Skeletal muscle tissue (tissue), 4 donors: ENCODE results near the gene FNTB. TPM values are rescaled to one million over a fixed set of nuclear protein-coding genes. Genes with fewer than 3 reads are reported as not detected.

Experiments
- H3K27ac ChIP-seq: one replicate; pipeline ENCODE4 v1.7.0; 2013; ENCODE audit warnings: mild to moderate bottlenecking, low read depth, low read length, inconsistent platforms
- H3K27me3 ChIP-seq, 3 donors: one replicate each; pipeline ENCODE4 v1.7.0; 2013; ENCODE audit warnings: low read length in 3 of 3; ENCODE audit not compliant: control insufficient read depth in 3 of 3, insufficient read depth in 3 of 3
- H3K36me3 ChIP-seq, 3 donors: one replicate each; pipeline ENCODE4 v1.7.0; 2013; ENCODE audit warnings: low read length in 3 of 3; ENCODE audit not compliant: control insufficient read depth in 3 of 3, insufficient read depth in 3 of 3
- H3K4me1 ChIP-seq, 3 donors: one replicate each; pipeline ENCODE4 v1.7.0; 2013; ENCODE audit warnings: low read length in 3 of 3, mild to moderate bottlenecking in 3 of 3; ENCODE audit not compliant: control insufficient read depth in 3 of 3, insufficient read depth in 3 of 3
- H3K4me3 ChIP-seq, 3 donors: one replicate each; pipeline ENCODE4 v1.7.0; 2013; ENCODE audit warnings: low read length in 3 of 3
- H3K9ac ChIP-seq, 3 donors: one replicate each; pipeline ENCODE4 v1.7.0; 2013; ENCODE audit warnings: low read length in 3 of 3, mild to moderate bottlenecking in 3 of 3, moderate library complexity in 2 of 3, low read depth in 1 of 3
- H3K9me3 ChIP-seq, 3 donors: one replicate each; pipeline ENCODE4 v1.7.0; 2013; ENCODE audit warnings: low read length in 3 of 3; ENCODE audit not compliant: control insufficient read depth in 3 of 3
- total RNA-seq: library from RNA; depleted of rRNA; stranded (reverse); fragments of >200 nt; gene quantifications from one replicate; pipeline ENCODE4 v1.2.3, GENCODE V29; 2014
- donor health status: Osteomylitis.

The FNTB gene, protein sequence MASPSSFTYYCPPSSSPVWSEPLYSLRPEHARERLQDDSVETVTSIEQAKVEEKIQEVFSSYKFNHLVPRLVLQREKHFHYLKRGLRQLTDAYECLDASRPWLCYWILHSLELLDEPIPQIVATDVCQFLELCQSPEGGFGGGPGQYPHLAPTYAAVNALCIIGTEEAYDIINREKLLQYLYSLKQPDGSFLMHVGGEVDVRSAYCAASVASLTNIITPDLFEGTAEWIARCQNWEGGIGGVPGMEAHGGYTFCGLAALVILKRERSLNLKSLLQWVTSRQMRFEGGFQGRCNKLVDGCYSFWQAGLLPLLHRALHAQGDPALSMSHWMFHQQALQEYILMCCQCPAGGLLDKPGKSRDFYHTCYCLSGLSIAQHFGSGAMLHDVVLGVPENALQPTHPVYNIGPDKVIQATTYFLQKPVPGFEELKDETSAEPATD
- 5.7 TPM for total RNA-seq

DNA sequence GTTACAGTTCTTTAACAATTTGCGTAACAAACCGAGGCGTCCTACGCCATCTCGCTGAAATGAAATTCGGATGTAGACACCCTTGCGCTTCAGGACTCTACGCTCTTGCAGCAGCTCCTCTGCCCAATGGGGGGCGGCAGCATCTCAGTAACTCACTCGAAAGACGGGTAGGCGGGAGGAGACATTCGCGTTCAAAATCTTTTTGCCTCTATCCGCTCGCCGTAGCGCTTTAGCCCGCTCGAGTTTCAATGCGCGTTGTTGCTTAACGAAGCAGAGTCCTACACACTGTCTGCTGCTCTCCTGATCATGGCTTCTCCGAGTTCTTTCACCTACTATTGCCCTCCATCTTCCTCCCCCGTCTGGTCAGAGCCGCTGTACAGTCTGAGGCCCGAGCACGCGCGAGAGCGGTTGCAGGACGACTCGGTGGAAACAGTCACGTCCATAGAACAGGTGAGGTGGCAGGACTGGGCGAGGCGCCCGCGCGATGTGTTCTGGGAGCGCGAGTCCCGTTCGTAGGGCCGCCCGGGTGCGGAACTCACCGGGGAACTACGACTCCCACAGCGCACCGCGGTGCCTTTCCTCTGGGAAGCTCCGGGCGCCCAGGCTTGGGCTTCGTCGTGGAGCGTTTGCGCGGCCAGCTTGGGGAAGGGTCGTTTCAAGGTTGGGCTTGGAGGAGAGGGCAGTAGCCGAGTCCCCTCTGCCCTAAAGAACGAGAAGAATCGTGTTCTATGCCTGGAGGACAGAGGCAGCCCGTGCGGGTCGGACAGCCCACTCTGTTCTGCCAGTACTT is at the start of gene FNTB:
Gene FNTB, plus strand, starts transcription at position 248 of the 790 bp plus-strand sequence. Its CDS starts 59 bp downstream, at position 307.
- H3K36me3 ChIP-seq = no peaks in the 10 kb centered on the region
- H3K9ac ChIP-seq = peak within 1 kb of the TSS; percentile 86 to 98 (median 98)
- H3K9me3 ChIP-seq = no peaks in the 10 kb centered on the region
- H3K4me3 ChIP-seq = peak within 1 kb of the TSS; percentile 95 to 99 (median 97)
- peaks cover 5 to 31% (median 25%) of the 10 kb centered on the region in 3 donors for H3K4me1 ChIP-seq
- peak within 1 kb of the TSS; percentile 81 for H3K27ac ChIP-seq
- no peaks in the 10 kb centered on the region for H3K27me3 ChIP-seq

DNA sequence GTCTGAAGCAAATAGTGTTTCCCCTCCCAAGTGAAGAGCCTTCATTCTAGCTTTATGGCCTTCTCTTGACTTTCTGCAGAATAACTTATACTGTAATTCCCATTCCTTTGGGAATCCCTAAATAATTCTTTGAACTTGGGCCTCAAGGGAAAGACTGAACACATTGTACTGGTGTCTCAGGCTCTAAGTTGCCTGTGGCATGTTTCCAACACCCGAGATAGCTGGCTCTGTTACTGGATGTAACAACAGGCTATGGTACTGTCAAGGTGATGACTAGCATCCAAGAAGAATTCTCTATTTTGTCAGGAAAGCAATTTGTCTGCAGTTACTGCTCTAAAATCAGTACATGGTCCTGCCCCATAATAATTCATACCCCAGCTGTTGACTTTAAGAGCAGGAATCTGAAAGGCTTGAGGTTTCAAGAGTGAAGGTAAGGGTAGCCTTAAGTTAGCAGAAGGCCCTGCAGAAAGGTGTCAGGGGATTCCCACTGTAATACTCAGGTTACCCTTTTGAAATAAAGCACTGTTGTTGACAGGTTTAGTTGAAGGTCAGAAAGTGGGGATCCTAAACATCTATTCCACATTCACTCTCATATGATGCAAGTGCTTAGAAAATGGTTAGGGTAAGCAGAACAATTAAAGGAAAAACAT is 49.4 kb upstream of the FNTB start:
- Histone ChIP-seq H3K4me3 (no peak overlapping the region), H3K27ac (peak overlapping the region; percentile 52), H3K4me1 (peaks cover 26 to 31% (median 29%) of the 10 kb centered on the region in 3 donors), H3K9me3 (no peaks in the 10 kb centered on the region), H3K36me3 (peaks cover 0 to 28% (median 5%) of the 10 kb centered on the region in 3 donors), H3K27me3 (no peaks in the 10 kb centered on the region), H3K9ac (no peak overlapping the region)

GRCh38 chr14:64937821-64938193 is 48.9 kb upstream of the FNTB start:
- Histone ChIP-seq H3K4me3 (no peak overlapping the region), H3K27ac (peak overlapping the region; percentile 52), H3K9me3 (no peaks in the 10 kb centered on the region), H3K9ac (no peak overlapping the region), H3K36me3 (peaks cover 0 to 24% (median 7%) of the 10 kb centered on the region in 3 donors), H3K27me3 (no peaks in the 10 kb centered on the region), H3K4me1 (peaks cover 26 to 31% (median 29%) of the 10 kb centered on the region in 3 donors)

DNA sequence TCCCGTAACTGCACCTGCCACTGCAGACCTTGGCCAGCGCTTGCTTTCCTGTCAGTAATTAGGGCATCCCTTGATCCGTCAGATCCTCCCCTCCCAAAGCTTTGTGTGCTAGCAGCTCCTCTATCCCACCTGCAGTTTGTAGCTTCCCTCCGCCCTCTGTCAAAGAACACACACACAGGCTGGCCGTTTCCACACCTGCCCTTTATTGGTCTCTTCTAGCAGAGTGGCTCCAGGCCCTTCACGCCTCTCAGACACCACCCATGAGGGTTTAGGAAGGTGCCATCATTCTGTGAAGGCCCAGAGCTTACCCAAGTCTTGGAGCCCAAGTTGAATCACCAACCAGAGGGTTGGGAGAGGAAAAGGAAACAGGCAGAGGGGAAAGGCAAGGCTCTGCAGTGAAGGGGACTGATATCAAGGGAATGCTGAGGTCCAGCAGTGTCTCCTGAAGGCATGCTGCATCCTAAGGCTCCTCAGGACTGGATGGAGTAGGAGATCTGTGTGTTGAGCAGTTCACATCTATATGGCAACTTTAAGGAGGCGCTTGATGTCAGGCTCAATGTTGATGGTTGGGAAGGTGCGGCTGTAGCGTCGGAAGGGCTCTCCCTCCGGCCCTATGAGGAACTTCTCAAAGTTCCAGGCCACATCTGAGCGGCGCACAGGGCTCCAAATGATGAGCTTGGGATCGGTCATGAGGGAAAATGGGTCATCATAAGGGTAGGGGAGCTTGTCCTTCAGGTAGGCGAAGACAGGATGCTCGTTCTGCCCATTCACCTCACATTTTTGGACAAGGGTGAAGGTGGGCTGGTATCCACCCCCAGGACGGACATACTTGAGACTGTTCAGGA is 47.5 kb upstream of the FNTB start:
- Histone ChIP-seq H3K36me3 (peaks cover 0 to 24% (median 9%) of the 10 kb centered on the region in 3 donors), H3K9ac (no peak overlapping the region), H3K9me3 (no peaks in the 10 kb centered on the region), H3K4me1 (peaks cover 26 to 27% (median 27%) of the 10 kb centered on the region in 3 donors), H3K27ac (no peak overlapping the region), H3K4me3 (no peak overlapping the region), H3K27me3 (no peaks in the 10 kb centered on the region)

- no peaks in the 10 kb centered on the region for H3K9me3 ChIP-seq
- H3K36me3 ChIP-seq = peaks cover 0 to 24% (median 9%) of the 10 kb centered on the region in 3 donors
- peaks cover 21 to 29% (median 24%) of the 10 kb centered on the region in 3 donors for H3K4me1 ChIP-seq
- H3K27me3 ChIP-seq = no peaks in the 10 kb centered on the region
- no peak overlapping the region for H3K4me3 ChIP-seq
- H3K27ac ChIP-seq = no peak overlapping the region
- no peak overlapping the region for H3K9ac ChIP-seq
Measured at GRCh38 chr14:64939817-64940190, 46.9 kb upstream of the FNTB start.

DNA sequence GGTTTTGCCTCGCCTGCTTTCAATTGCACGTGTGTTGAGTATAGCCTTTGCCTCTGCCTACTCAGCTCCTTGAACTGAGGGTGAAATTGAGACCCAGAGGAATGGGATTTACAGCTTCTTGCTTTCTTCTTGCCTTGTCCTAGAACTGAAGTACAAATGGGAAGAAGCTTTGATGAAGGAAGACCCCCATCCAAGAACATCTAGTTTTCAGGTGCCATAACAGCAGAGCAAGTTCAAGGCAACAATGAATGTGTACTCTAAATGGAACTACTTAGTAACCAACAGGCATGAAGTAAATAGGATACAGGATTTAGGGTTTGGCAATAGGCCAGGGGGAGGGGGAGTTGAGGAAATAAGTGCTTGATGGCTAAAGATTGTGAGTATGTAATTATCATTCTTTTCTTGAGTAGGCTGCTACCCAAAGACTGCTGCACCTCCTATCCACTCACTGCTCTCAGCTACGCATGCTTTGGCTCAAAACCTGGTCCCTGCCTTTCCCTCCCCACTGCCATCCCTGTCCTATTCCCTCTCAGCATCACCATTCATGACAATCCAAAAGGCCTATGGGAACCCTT is 46.3 kb upstream of the FNTB start:
- Histone ChIP-seq H3K9ac (no peak overlapping the region), H3K27me3 (no peaks in the 10 kb centered on the region), H3K36me3 (peaks cover 0 to 24% (median 9%) of the 10 kb centered on the region in 3 donors)

GRCh38 chr14:64942531-64943111 is 44.1 kb upstream of the FNTB start, which contains the start of gene GPX2:
Gene GPX2, minus strand, starts transcription at chr14:64942745. Its CDS starts 19 bp downstream, at chr14:64942726.
- no peak within 1 kb of the TSS for H3K9ac ChIP-seq
- H3K9me3 ChIP-seq = no peaks in the 10 kb centered on the region
- H3K27ac ChIP-seq = no peak within 1 kb of the TSS
- H3K4me3 ChIP-seq = no peak within 1 kb of the TSS
- peaks cover 2 to 13% (median 6%) of the 10 kb centered on the region in 3 donors for H3K4me1 ChIP-seq
- no peaks in the 10 kb centered on the region for H3K27me3 ChIP-seq
- peaks cover 0 to 23% (median 9%) of the 10 kb centered on the region in 3 donors for H3K36me3 ChIP-seq

More for the DNA sequence above, 46.3 kb upstream of the FNTB start:
- Histone ChIP-seq H3K4me3 (no peak overlapping the region), H3K4me1 (peaks cover 21 to 29% (median 21%) of the 10 kb centered on the region in 3 donors), H3K9me3 (no peaks in the 10 kb centered on the region), H3K27ac (no peak overlapping the region)

DNA sequence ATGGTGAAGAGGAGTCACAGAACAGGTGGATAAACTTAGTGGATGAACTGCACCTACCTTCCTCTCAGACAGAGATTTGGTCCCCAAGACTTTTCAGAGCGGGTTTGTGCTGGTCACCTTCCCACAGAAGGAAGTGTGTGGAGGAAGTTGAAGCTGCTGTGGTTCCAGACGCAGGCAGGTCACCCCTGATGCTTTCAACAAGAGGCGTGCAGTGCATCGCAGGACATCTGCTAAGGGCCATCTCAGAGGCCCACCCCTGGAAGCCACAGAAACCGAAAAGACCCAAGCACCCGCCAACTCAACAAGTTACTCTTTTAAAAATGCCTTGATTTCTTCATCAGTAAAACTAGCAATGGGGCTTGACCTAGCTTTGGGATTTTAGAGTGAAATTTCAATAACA is 43.1 kb upstream of the FNTB start:
- Histone ChIP-seq H3K4me1 (peaks cover 0 to 17% (median 7%) of the 10 kb centered on the region in 3 donors), H3K9me3 (no peaks in the 10 kb centered on the region), H3K4me3 (no peak overlapping the region), H3K36me3 (peaks cover 0 to 23% (median 9%) of the 10 kb centered on the region in 3 donors), H3K27ac (no peak overlapping the region), H3K27me3 (no peaks in the 10 kb centered on the region), H3K9ac (no peak overlapping the region)
